ENCODE results near the gene SETMAR.

DNA sequence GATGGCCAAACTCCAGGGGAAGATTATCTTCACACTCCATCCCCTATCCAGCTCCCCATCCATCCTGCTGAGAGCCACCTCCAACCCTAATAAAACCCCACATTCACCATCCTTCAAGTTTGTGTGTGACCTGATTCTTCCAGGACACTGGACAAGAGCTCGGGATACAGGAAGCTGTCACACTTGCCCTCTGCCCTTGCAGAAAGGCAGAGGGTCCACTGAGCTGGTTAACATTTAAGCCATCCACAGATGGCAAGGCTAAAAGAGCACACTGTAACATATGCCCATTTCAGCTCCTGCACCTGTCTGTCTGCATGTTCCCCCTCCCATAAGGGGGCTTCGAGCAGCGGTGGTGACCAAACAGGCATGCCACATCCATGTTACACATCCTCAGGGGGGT lies 29.8 kb downstream of the SETMAR start:
- TF ChIP-seq, protein P1, sequence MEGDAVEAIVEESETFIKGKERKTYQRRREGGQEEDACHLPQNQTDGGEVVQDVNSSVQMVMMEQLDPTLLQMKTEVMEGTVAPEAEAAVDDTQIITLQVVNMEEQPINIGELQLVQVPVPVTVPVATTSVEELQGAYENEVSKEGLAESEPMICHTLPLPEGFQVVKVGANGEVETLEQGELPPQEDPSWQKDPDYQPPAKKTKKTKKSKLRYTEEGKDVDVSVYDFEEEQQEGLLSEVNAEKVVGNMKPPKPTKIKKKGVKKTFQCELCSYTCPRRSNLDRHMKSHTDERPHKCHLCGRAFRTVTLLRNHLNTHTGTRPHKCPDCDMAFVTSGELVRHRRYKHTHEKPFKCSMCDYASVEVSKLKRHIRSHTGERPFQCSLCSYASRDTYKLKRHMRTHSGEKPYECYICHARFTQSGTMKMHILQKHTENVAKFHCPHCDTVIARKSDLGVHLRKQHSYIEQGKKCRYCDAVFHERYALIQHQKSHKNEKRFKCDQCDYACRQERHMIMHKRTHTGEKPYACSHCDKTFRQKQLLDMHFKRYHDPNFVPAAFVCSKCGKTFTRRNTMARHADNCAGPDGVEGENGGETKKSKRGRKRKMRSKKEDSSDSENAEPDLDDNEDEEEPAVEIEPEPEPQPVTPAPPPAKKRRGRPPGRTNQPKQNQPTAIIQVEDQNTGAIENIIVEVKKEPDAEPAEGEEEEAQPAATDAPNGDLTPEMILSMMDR (IDR thresholded peaks at IDR 0.05) = no peak
- TF ChIP-seq POLR2A (IDR thresholded peaks at IDR 0.05) = no peak

Measured in heart left ventricle (tissue), 13 donors.